ENCODE measurements around the gene CHIT1.

CHIT1 gene

DNA sequence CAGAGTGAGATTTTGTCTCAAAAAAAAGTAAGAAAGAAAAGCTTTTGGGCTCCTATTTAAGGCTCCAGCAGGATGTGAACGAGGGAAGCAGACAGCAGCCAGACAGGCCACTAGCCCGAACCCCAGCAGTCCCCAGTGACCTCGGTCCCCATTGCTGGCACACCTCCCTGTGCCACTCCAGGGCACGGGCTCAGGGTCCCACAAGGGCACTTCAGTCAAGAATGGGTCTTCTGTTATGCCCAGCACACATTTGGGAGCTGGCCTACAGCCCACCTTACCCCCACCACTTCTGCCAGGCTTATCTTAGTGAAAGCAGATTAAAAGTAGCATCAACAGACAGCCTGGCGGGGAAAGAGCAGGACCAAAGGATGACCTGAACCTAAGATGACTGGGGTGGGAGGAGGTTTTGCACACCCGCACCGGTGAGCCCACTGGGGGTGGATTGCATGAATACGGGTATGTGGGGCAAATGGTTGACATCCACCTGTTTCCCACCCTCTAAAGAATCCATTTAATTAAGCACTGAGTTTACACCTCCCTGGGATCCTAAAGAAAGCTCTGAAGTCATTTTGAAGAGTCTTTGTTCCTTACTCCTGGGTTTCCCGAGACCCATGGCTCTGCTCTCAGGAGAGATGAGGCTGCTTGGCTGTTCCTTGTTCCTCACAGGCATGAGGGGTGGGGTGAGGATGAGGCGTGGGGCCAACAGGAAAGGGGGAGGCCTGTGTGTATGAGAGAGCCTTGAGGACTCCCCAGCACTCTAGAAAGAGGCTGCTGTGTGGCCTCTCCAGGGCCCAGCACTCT is 47.7 kb downstream of the CHIT1 start:
- Histone ChIP-seq H3K27me3 (ENCODE audit: control insufficient read depth, insufficient read depth, low read length) (no peaks in the 10 kb centered on the region), H3K9ac (ENCODE audit: low read length) (no peak overlapping the region), H3K4me1 (ENCODE audit: control insufficient read depth, insufficient read depth, low read length) (peaks cover 46% of the 10 kb centered on the region), H3K9me3 (ENCODE audit: control insufficient read depth, insufficient read depth, low read depth, low read length) (no peaks in the 10 kb centered on the region), H3K27ac (ENCODE audit: low read depth, low read length) (no peak overlapping the region), H3K4me3 (ENCODE audit: low read depth, low read length) (no peak overlapping the region), H3K36me3 (ENCODE audit: control insufficient read depth, insufficient read depth, low read length) (no peaks in the 10 kb centered on the region)

DNA sequence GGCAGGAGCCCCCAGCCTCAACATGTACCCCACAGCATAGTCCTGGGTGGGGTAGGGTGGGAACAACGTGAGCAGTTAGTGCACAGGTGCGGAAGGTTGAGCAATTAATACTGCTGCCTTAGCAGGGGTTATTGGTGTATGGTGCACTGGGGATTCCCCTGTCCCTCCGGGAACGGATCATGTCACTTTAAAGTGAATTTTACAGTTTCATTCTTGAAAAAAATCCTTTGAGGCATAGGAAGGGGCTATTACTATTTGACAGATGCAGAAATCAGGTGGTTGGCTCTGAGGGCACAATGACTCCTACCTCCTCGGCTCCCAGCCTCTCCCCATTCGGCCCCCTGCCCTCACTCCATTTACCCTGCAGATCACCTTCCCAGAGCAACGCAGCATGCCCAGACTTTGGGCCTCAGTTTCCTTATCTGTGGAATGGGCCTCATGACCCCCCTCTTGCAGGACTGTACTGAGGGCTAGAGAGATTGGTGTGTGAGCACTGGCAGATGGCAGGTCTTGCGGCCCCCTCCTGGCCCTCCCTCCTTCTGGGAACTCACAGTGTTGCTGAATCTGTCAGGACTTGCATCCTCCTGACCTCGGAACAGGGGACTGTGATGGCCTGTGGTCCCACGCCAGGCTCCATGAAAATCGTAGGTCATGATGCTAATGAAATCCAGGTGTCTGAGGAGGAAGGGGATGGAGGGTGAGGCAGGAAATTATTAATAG is 48.7 kb downstream of the CHIT1 start:
- Histone ChIP-seq H3K27ac (ENCODE audit: low read depth, low read length) (no peak overlapping the region), H3K27me3 (ENCODE audit: control insufficient read depth, insufficient read depth, low read length) (no peaks in the 10 kb centered on the region), H3K4me3 (ENCODE audit: low read depth, low read length) (no peak overlapping the region), H3K4me1 (ENCODE audit: control insufficient read depth, insufficient read depth, low read length) (peaks cover 42% of the 10 kb centered on the region), H3K9me3 (ENCODE audit: control insufficient read depth, insufficient read depth, low read depth, low read length) (no peaks in the 10 kb centered on the region), H3K9ac (ENCODE audit: low read length) (no peak overlapping the region), H3K36me3 (ENCODE audit: control insufficient read depth, insufficient read depth, low read length) (no peaks in the 10 kb centered on the region)

DNA sequence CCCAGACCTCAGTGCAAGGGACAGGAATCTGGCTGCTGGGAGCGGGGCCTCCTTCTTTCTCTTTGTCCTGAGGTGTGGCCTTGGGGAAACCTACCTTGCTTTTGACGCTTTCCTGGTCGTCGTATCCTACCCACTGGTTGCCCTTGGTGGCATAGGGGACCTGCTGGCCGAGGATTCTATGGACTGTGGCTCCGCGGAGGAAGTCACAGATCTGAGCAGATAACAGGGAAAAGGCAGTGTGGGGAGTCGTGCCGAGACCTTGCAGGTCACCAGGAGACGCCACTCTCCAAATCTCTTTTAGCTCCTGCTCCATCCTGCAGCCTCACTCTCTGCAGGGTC is 49.8 kb downstream of the CHIT1 start:
- no peak overlapping the region for H3K27ac ChIP-seq (ENCODE audit: low read depth, low read length)
- H3K9me3 ChIP-seq (ENCODE audit: control insufficient read depth, insufficient read depth, low read depth, low read length): no peaks in the 10 kb centered on the region
- no peak overlapping the region for H3K4me3 ChIP-seq (ENCODE audit: low read depth, low read length)
- H3K36me3 ChIP-seq (ENCODE audit: control insufficient read depth, insufficient read depth, low read length): no peaks in the 10 kb centered on the region
- no peaks in the 10 kb centered on the region for H3K27me3 ChIP-seq (ENCODE audit: control insufficient read depth, insufficient read depth, low read length)
- H3K9ac ChIP-seq (ENCODE audit: low read length): no peak overlapping the region
- peaks cover 34% of the 10 kb centered on the region for H3K4me1 ChIP-seq (ENCODE audit: control insufficient read depth, insufficient read depth, low read length)

DNA sequence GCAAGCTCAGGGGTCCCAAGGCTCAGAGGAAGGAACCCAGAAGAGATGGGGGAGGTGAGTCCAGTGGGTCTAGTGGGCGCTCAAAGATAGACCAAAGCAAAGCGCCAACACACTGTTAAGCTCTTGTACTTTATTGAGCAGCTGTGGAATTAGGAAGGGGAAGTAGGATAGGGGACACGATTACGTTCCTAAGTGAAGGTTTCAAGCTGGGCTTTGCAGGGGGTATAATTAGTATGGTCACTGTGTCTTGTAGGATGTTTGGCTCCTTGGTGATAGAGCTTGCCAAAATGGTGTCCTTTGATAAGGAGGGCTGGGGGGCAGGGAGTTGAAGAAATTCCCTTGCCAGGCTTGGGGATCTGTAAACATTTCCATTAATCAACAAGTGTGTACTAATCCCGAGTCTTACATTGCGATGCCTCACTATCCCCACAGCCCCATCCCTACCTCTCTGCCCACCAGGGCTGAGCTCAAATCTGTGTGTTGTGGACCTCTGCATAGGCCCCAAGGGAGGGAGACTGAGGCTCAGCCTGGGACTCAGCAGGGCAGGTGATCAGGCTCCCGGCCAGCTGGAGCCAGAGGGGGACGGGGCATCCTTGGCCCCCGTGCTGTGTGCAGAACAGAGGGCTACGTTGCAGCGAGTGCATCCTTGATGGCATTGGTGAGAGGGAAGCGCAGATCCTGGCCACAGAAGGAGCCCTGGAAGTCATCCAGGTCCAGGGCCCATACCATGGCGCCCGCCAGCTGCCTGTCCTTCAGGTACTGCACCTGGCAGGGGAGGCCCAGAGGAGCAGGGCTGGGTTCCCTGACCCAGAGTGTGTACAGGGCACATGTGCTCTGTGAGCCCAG is 50.4 kb downstream of the CHIT1 start:
- peak overlapping the region; percentile 3 for H3K9ac ChIP-seq (ENCODE audit: low read length)
- no peaks in the 10 kb centered on the region for H3K36me3 ChIP-seq (ENCODE audit: control insufficient read depth, insufficient read depth, low read length)
- H3K27me3 ChIP-seq (ENCODE audit: control insufficient read depth, insufficient read depth, low read length): no peaks in the 10 kb centered on the region
- no peak overlapping the region; the same call in 1 of the 2 replicates for H3K27ac ChIP-seq (ENCODE audit: low read depth, low read length)
- no peak overlapping the region for H3K4me3 ChIP-seq (ENCODE audit: low read depth, low read length)
- H3K4me1 ChIP-seq (ENCODE audit: control insufficient read depth, insufficient read depth, low read length): peaks cover 34% of the 10 kb centered on the region
- H3K9me3 ChIP-seq (ENCODE audit: control insufficient read depth, insufficient read depth, low read depth, low read length): no peaks in the 10 kb centered on the region

DNA sequence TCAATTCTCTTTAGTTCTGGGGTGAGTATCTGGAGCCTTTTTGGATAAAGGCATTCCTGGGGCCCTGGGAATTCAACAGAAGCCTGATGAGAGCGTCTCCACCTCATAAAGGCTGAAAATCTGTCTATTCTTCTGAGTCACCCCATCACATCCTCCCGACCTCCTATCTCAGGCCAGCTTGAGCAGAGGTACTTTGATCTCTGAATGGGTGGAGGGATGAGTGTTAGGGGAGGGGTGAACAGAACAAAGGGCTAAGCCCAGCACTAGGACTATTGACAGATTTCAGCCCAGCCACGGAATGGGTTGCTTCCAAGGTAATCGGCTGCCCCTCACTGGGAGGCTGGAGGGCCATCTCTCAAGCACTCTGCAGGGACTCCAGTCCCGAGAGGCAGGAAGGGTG is 51.4 kb downstream of the CHIT1 start:
- H3K27me3 ChIP-seq (ENCODE audit: control insufficient read depth, insufficient read depth, low read length): no peaks in the 10 kb centered on the region
- no peaks in the 10 kb centered on the region for H3K9me3 ChIP-seq (ENCODE audit: control insufficient read depth, insufficient read depth, low read depth, low read length)
- H3K27ac ChIP-seq (ENCODE audit: low read depth, low read length): peak overlapping the region; percentile 14; the same call in 1 of the 2 replicates
- no peak overlapping the region for H3K4me3 ChIP-seq (ENCODE audit: low read depth, low read length)
- H3K36me3 ChIP-seq (ENCODE audit: control insufficient read depth, insufficient read depth, low read length): no peaks in the 10 kb centered on the region
- H3K9ac ChIP-seq (ENCODE audit: low read length): peak overlapping the region; percentile 3
- H3K4me1 ChIP-seq (ENCODE audit: control insufficient read depth, insufficient read depth, low read length): peaks cover 36% of the 10 kb centered on the region

DNA sequence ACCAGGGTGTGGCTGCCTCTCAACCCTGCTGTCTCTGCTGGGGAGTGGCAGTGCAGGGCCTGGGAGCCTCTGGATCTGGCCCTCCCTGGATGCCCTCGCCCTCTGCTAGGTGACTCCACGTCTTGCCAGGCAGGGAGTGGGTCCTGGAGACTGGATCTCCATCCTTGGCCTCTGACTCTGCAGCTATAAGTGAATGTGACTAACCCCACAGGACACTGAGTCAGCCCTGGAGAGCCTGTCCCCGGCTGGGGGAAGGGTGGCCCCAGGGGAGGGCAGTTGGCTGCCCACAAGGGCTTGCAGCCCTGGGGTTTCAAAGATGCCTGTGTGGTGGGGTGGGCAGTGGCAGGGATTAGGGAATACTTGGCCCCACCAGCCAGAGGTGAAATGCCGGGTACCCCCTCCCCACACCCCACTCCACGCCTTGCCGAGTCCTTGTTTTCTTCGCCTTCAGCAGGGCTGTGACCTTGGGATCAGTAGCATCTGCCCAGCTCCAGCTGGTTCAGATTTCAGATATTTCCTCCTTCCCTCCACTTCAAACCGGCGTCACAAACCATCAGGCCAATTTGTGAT is 51.9 kb downstream of the CHIT1 start:
- Histone ChIP-seq H3K9ac (ENCODE audit: low read length) (no peak overlapping the region), H3K4me1 (ENCODE audit: control insufficient read depth, insufficient read depth, low read length) (peaks cover 42% of the 10 kb centered on the region), H3K27ac (ENCODE audit: low read depth, low read length) (peak overlapping the region; percentile 14; the same call in 1 of the 2 replicates), H3K36me3 (ENCODE audit: control insufficient read depth, insufficient read depth, low read length) (no peaks in the 10 kb centered on the region), H3K27me3 (ENCODE audit: control insufficient read depth, insufficient read depth, low read length) (no peaks in the 10 kb centered on the region), H3K9me3 (ENCODE audit: control insufficient read depth, insufficient read depth, low read depth, low read length) (no peaks in the 10 kb centered on the region), H3K4me3 (ENCODE audit: low read depth, low read length) (no peak overlapping the region)

DNA sequence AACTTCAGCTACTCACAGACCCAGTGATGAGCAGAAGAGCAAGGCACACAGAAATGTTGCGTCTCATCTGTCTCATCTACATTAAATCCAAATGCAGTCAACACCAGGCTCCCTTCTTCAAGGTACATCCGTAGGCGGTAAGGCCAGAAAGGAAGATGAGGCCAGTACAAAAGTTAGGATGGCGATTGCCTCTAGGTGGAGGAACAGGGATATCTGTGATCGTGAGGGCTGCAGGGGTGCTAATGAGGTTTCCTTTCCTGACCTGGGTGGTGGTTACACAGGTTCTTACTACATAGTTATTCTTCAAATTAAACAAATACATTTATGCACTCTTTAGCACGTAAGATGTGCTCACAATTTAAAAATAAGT is 52.5 kb downstream of the CHIT1 start:
- Histone ChIP-seq H3K9me3 (ENCODE audit: control insufficient read depth, insufficient read depth, low read depth, low read length) (no peaks in the 10 kb centered on the region), H3K4me3 (ENCODE audit: low read depth, low read length) (no peak overlapping the region), H3K27ac (ENCODE audit: low read depth, low read length) (no peak overlapping the region), H3K36me3 (ENCODE audit: control insufficient read depth, insufficient read depth, low read length) (no peaks in the 10 kb centered on the region), H3K27me3 (ENCODE audit: control insufficient read depth, insufficient read depth, low read length) (no peaks in the 10 kb centered on the region), H3K4me1 (ENCODE audit: control insufficient read depth, insufficient read depth, low read length) (peaks cover 41% of the 10 kb centered on the region), H3K9ac (ENCODE audit: low read length) (no peak overlapping the region)

DNA sequence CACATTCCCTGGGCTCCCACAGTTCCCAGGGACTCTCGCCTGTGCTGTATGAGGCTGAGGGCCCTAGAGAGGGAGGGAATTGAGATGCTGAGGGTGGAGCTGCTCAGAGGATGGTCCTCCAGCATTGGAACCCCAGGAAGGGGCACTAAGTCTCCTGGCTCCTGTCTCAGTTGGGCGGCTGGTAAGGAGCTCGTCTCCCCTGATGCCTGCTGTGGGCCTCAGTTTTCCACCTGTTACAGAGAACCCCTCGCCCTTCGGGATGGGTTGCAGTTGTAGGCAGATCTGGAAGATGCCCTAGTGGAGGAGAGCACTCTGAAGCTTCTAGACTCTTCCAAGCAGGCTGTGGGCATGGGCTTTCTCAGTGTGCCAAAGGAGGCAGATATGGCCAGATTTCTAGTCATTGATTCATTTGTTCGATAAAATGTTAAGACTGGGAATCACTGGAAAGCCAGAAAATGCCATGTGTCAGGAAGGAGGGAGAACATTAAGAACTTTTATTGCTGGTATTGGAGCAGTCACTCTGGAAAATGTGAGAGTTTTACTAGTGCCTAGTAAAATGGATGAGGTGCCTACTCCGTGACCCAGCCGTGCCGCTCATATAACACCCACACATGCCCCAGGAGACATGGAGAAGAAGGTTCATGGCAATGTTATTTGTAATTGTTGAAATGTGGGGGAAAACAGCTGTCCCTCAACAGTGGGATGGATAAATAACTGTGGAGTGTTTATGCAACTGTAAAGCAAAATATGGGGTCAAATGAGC is 53.0 kb downstream of the CHIT1 start:
- peaks cover 37% of the 10 kb centered on the region for H3K4me1 ChIP-seq (ENCODE audit: control insufficient read depth, insufficient read depth, low read length)
- H3K9ac ChIP-seq (ENCODE audit: low read length): no peak overlapping the region
- no peaks in the 10 kb centered on the region for H3K27me3 ChIP-seq (ENCODE audit: control insufficient read depth, insufficient read depth, low read length)
- no peak overlapping the region for H3K4me3 ChIP-seq (ENCODE audit: low read depth, low read length)
- no peak overlapping the region for H3K27ac ChIP-seq (ENCODE audit: low read depth, low read length)
- no peaks in the 10 kb centered on the region for H3K36me3 ChIP-seq (ENCODE audit: control insufficient read depth, insufficient read depth, low read length)
- no peaks in the 10 kb centered on the region for H3K9me3 ChIP-seq (ENCODE audit: control insufficient read depth, insufficient read depth, low read depth, low read length)

DNA sequence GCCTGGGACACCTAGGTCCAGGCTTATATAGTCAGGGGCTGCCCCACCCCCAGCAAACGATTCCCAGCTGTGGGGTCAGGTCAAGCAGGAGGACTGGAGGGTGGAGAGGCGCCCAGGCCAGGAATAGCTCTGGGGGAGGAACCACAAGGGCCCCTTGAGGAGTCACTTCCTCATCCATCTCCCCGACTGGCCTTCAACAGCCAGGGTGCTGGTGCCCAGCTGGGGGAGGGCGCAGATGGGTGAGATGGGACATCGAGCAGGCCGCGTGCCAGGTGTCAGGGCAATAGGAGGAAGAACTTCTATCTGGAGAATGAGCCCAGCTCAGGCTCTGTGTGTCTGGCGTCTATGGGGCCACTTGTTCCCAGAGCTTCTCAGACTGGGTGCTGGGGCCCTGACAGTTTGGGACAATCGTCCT is 53.6 kb downstream of the CHIT1 start:
- H3K9me3 ChIP-seq (ENCODE audit: control insufficient read depth, insufficient read depth, low read depth, low read length): no peaks in the 10 kb centered on the region
- H3K36me3 ChIP-seq (ENCODE audit: control insufficient read depth, insufficient read depth, low read length): no peaks in the 10 kb centered on the region
- H3K27me3 ChIP-seq (ENCODE audit: control insufficient read depth, insufficient read depth, low read length): no peaks in the 10 kb centered on the region
- H3K9ac ChIP-seq (ENCODE audit: low read length): no peak overlapping the region
- no peak overlapping the region for H3K4me3 ChIP-seq (ENCODE audit: low read depth, low read length)
- peaks cover 37% of the 10 kb centered on the region for H3K4me1 ChIP-seq (ENCODE audit: control insufficient read depth, insufficient read depth, low read length)
- no peak overlapping the region for H3K27ac ChIP-seq (ENCODE audit: low read depth, low read length)

DNA sequence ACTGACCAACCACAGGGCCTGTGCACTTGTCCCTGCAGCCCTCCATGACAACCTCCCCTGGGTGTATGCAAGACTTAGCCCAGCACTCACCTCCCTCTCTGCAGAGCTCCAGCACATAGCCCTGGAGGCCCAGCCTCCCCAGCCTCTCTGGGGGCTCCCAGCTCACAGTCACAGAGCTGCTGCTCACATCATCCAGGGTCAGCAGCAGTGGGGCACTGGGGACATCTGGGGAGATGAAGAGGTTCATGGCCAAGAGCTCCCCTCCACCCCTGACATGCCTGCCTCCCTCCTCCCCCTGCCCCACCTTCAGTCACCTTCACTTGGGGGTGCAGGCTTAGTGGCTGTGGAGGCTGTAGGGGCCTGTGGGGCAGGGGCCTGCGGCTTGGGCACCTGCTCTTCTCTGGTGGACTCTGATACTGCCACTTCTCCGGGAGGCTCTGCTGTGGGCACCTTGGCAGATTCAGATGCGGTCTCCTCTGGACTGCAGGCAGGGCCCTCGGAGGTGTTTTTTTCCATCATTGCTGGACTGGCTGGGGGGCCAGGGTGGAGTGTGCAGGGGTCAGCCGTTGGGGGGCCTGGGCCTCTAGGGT is 54.1 kb downstream of the CHIT1 start, which contains the start of gene MYBPH:
Gene MYBPH (minus strand): TSS at position 590 of the 590 bp plus-strand sequence. CDS start 71 bp downstream, at position 519.
- Histone ChIP-seq H3K4me1 (ENCODE audit: control insufficient read depth, insufficient read depth, low read length) (peaks cover 37% of the 10 kb centered on the region), H3K27me3 (ENCODE audit: control insufficient read depth, insufficient read depth, low read length) (no peaks in the 10 kb centered on the region), H3K4me3 (ENCODE audit: low read depth, low read length) (no peak within 1 kb of the TSS), H3K36me3 (ENCODE audit: control insufficient read depth, insufficient read depth, low read length) (no peaks in the 10 kb centered on the region), H3K27ac (ENCODE audit: low read depth, low read length) (no peak within 1 kb of the TSS), H3K9ac (ENCODE audit: low read length) (no peak within 1 kb of the TSS), H3K9me3 (ENCODE audit: control insufficient read depth, insufficient read depth, low read depth, low read length) (no peaks in the 10 kb centered on the region)
